ENCODE measurements around the gene ACOX3. TPM values are rescaled to one million over a fixed set of nuclear protein-coding genes. Genes with fewer than 3 reads are reported as not detected.

ACOX3 gene
- total and polyA plus RNA-seq, 10 of the 15 experiments (the other 5 are each of a cell fraction or from before 2014, with no cell fraction given): 2.0 to 24.5 (median 14.0) TPM

GRCh38 chr4:8332038-8332857 is 108.3 kb downstream of the ACOX3 start:
- TF ChIP-seq PRDM15 (CRISPR knock-in tag; IDR thresholded peaks at IDR 0.05) (no peak), NBN (IDR thresholded peaks at IDR 0.05) (no peak), MEF2B (IDR thresholded peaks at IDR 0.05; ENCODE audit: partially characterized antibody, poor library complexity, severe bottlenecking) (no peak), E2F4 (IDR thresholded peaks at IDR 0.05; ENCODE audit: low read depth, low read length) (no peak), GATAD2B (conservative IDR thresholded peaks at IDR 0.05; ENCODE audit: low read depth) (no peak), MTA2 (IDR thresholded peaks at IDR 0.05; ENCODE audit: low read depth) (no peak), PAX5 (IDR thresholded peaks at IDR 0.05; ENCODE audit: borderline replicate concordance, low read depth, low read length) (no peak), HCFC1 (IDR thresholded peaks at IDR 0.05; ENCODE audit: low read length) (no peak), JUND (IDR thresholded peaks at IDR 0.05; ENCODE audit: low read depth, low read length) (no peak), ZNF687 (IDR thresholded peaks at IDR 0.05) (no peak), ZNF207 (IDR thresholded peaks at IDR 0.05; ENCODE audit: borderline replicate concordance) (no peak)
- FAIRE-seq (no peak), ATAC-seq (no peak), DNase-seq (ENCODE audit: low read depth, low spot score) (no peak)
- H3K9ac ChIP-seq (ENCODE audit: control insufficient read depth, insufficient read depth, low read length): no peak overlapping the region
- in situ Hi-C loops (cut with MboI) (no loop called here), intact Hi-C loops (cut with micrococcal nuclease; ENCODE audit: unreplicated experiment) (no loop called here)
- POLR2A ChIA-PET: no interaction called here
- CTCF ChIA-PET: interaction anchor here (0.6 kb wide), 1 partner anchor 235 kb away, joined by 3 read pairs; no protein-coding TSS in a partner anchor
- no peaks in the 10 kb centered on the region; the same call in 1 of the 3 replicates for H3K9me3 ChIP-seq (replicated peaks; ENCODE audit: control insufficient read depth, insufficient read depth, low read length)
- H3K4me2 ChIP-seq (ENCODE audit: control insufficient read depth, insufficient read depth): no peak overlapping the region
- H3K27me3 ChIP-seq (replicated peaks in 1 of 2; ENCODE audit: control insufficient read depth in 2 of 2, insufficient read depth in 2 of 2, low read length in 1 of 2): peaks cover 0 to 5% of the 10 kb centered on the region in 2 experiments; a peak in 1 of 4 replicates
- no peak overlapping the region for H2AFZ ChIP-seq (ENCODE audit: control insufficient read depth, low read depth, low read length)
- SMC1A ChIA-PET (ENCODE audit: uncharacterized antibody, unreplicated experiment): no interaction called here
- H4K20me1 ChIP-seq (ENCODE audit: control insufficient read depth, insufficient read depth): no peaks in the 10 kb centered on the region
- H3K4me3 ChIP-seq: no peak overlapping the region
- 6% methylated on average over 11 of the region's 12 CpGs for WGBS (ENCODE audit: insufficient coverage, insufficient replicate concordance, low lambda C conversion rate, missing lambda C conversion rate)
- H3K27ac ChIP-seq (ENCODE audit: control insufficient read depth, insufficient read depth): no peak overlapping the region
- no TSS peak for BruUV-seq (replicated peaks)
- RAD21 ChIA-PET (ENCODE audit: unreplicated experiment): no interaction called here
- no peaks in the 10 kb centered on the region for H3K36me3 ChIP-seq (ENCODE audit: control insufficient read depth in 2 of 2, insufficient read depth in 2 of 2, low read length in 1 of 2)
- no peaks in the 10 kb centered on the region for H3K4me1 ChIP-seq (ENCODE audit: control insufficient read depth, insufficient read depth, low read length)
- H3K79me2 ChIP-seq (ENCODE audit: control insufficient read depth, insufficient read depth, low read length): no peaks in the 10 kb centered on the region
